HFF-Myc (cell line): ENCODE data around the gene CYP3A7.
"Not testable (repeated sequence)": the region's sequence is repeated elsewhere in the genome, so short reads cannot be mapped to it uniquely, and the experiment has no call there.

ENCODE experiments used
- DNase-seq: peaks from one replicate; pipeline ENCODE4 v3.0.0-alpha.2; 2011; ENCODE audit warnings: low read depth; ENCODE audit errors: extremely low read depth
- H3K4me3 ChIP-seq: replicated peaks from 2 replicates; pipeline ENCODE4 v1.5.1; 2011; ENCODE audit warnings: low read depth, mild to moderate bottlenecking, control low read depth, low read length
- TF ChIP-seq, protein P1 (sequence below): IDR thresholded peaks from 2 replicates; pipeline ENCODE4 v1.5.1; 2012; ENCODE audit warnings: mild to moderate bottlenecking, low read depth, low read length, control low read depth; ENCODE audit errors: missing control alignments

CYP3A7 gene

DNA sequence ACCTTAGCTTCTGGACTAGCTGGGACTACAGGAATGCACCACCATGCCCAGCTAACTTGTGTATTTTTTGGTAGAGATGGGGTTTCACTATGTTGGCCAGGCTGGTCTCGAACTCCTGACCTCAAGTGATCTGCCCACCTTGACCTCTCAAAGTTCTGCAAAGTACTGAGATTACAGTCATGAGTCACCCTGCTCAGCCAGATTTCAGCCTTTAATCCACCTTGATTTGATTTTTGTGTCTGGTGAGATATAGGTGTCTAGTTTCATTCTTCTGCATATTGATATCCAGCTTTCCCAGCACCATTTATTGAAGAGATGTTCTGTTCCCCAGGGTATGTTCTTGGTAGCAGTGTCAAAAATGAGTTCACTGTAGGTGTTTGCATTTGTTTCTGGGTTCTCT, 20.1 kb upstream of the CYP3A7 start:
- no peak for DNase-seq
- TF ChIP-seq, protein P1, sequence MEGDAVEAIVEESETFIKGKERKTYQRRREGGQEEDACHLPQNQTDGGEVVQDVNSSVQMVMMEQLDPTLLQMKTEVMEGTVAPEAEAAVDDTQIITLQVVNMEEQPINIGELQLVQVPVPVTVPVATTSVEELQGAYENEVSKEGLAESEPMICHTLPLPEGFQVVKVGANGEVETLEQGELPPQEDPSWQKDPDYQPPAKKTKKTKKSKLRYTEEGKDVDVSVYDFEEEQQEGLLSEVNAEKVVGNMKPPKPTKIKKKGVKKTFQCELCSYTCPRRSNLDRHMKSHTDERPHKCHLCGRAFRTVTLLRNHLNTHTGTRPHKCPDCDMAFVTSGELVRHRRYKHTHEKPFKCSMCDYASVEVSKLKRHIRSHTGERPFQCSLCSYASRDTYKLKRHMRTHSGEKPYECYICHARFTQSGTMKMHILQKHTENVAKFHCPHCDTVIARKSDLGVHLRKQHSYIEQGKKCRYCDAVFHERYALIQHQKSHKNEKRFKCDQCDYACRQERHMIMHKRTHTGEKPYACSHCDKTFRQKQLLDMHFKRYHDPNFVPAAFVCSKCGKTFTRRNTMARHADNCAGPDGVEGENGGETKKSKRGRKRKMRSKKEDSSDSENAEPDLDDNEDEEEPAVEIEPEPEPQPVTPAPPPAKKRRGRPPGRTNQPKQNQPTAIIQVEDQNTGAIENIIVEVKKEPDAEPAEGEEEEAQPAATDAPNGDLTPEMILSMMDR, result no peak
- H3K4me3 ChIP-seq, result no peak overlapping the region

DNA sequence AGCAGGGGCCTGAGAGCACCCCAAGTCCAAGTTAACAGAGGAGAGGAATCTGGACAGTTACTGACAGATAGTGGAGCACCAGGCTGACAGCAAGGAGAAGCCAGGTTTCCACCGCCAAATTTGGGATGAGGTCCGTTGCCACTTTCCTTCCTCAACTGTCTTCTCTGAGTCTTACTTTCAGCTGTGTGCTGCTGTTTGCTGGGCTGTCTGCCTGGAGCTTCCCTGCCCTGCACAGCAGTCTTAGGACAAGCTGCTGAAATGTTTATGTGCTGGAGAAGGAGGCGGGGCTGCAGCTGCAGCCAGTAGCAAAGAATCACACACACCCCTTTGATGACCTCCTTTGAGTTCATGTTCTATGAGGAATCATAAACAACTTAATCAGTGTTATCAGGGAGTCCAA, 17.4 kb upstream of the CYP3A7 start:
- no peak for DNase-seq
- TF ChIP-seq, protein P1, result no peak
- H3K4me3 ChIP-seq, result no peak overlapping the region

- H3K4me3 ChIP-seq, DNase-seq: not testable (repeated sequence)
Measured at GRCh38 chr7:99751322-99752052, 16.5 kb upstream of the CYP3A7 start.

DNA sequence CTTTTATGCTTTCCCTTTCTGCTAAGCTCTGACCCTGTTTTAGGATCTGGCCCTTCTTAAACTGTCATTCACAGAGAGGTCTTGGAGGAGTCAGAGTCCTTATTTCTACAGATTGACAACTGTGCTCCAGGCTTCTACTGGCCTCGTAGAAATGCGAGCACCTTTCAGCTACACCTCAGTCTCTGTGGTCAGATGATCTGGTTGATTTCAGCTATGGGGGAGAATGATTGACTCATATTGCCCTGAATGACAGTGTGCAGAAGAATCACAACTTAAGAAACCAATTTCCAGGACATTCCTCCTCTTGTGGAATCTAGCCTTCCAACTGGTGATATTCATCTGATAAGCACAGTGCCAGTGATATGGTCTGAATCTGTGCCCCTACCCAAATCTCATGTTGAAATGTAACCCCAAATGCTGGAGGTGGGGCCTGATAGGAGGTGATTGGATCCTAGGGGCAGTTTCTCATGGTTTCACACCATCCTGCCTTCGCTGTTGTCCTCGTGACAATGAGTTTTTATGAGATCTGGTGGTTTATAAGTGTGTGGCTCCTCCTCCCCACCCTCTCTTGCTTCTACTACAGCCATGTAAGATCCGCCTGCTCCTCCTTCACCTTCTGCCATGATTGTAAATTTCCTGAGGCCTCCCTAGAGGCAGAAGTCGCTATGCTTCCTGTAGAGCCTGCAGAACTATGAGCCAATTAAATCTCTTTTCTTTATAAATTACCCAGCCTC, 14.0 kb upstream of the CYP3A7 start:
- H3K4me3 ChIP-seq, result no peak overlapping the region
- TF ChIP-seq, protein P1, result no peak
- DNase-seq, result no peak

DNA sequence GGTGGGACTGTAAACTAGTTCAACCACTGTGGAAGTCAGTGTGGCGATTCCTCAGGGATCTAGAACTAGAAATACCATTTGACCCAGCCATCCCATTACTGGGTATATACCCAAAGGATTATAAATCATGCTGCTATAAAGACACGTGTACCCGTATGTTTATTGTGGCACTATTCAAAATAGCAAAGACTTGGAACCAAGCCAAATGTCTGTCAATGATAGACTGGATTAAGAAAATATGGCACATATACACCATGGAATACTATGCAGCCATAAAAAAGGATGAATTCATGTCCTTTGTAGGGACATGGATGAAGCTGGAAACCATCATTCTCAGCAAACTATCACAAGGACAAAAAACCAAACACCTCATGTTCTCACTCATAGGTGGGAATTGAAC, 11.9 kb upstream of the CYP3A7 start:
- H3K4me3 ChIP-seq, DNase-seq: not testable (repeated sequence)

GRCh38 chr7:99745395-99745794, 10.4 kb upstream of the CYP3A7 start:
- DNase-seq, H3K4me3 ChIP-seq: not testable (repeated sequence)

- H3K4me3 ChIP-seq, result no peak overlapping the region
- TF ChIP-seq, protein P1, result no peak
Measured at GRCh38 chr7:99742737-99743394, 7.9 kb upstream of the CYP3A7 start.

DNA sequence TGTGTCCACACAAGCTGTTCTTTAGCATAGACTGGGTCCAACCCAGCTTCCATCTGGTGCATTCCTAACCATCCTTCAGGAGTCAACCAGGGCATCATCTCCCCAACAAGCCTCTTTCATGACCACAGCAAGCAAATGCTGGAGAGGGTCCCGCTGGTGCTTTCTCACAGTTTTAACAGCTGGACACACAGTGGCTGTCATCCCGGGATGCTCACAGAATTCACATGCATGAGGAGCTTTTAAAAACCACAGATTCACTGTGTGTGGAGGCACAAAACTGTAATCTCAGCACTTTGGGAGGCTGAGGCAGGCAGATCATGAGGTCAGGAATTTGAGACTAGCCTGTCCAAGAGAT, 6.4 kb upstream of the CYP3A7 start:
- TF ChIP-seq, protein P1, result no peak
- no peak overlapping the region for H3K4me3 ChIP-seq
- DNase-seq, result no peak

More at GRCh38 chr7:99742737-99743394, 7.9 kb upstream of the CYP3A7 start:
- DNase-seq, result no peak
